Endothelial cell of umbilical vein (primary cell): ENCODE results near the gene PDE11A. TPM values are rescaled to one million over a fixed set of nuclear protein-coding genes. Genes with fewer than 3 reads are reported as not detected.

Source experiments
- BruUV-seq: library from RNA; stranded (reverse); fragments of 400-500 nt; replicated peaks from 2 replicates; lab custom pipeline; 2021; lab: Mats Ljungman, UMichigan
- CTCF ChIA-PET: fragments of 300-600, 350-600 bp; sonication (Branson Sonifier 250); formaldehyde crosslinking; loops from one replicate; lab custom pipeline; 2021; ENCODE audit warnings: antibody characterized with exemption, inconsistent platforms; lab: Charles Lee
- POLR2A ChIA-PET: fragments of 300-600, 350-600 bp; sonication (Branson Sonifier 250); formaldehyde crosslinking; loops from one replicate; lab custom pipeline; 2021; ENCODE audit warnings: antibody characterized with exemption, inconsistent platforms; lab: Charles Lee
- DNase-seq: peaks from one replicate; pipeline ENCODE4 v3.0.0-alpha.2; 2011; ENCODE audit warnings: low read depth, low spot score
- FAIRE-seq: peaks from 2 replicates; lab custom pipeline; 2011; peaks lifted over from hg19 to GRCh38; lab: Jason Lieb, UNC
- H2AFZ ChIP-seq: 2 replicates; pipeline ENCODE4 v1.6.0; 2012; ENCODE audit warnings: low read depth, low read length, control low read depth, inconsistent platforms
- H3K27ac ChIP-seq: 2 replicates; pipeline ENCODE4 v1.5.1; 2011; ENCODE audit warnings: low read depth, mild to moderate bottlenecking, control low read depth, low read length, moderate library complexity; ENCODE audit not compliant: insufficient read depth
- H3K27me3 ChIP-seq, 2 experiments: 2 replicates each; pipeline versions ENCODE4 v1.6.0 to v1.6.1; 2011; ENCODE audit warnings: low read length in 2 of 2, mixed read lengths in 1 of 2; ENCODE audit not compliant: control insufficient read depth in 2 of 2, insufficient read depth in 2 of 2
- H3K36me3 ChIP-seq, 2 experiments: 2 replicates in 1 of 2; 3 replicates in 1 of 2; pipeline ENCODE4 v1.5.1; 2011; ENCODE audit warnings: low read length in 2 of 2, mild to moderate bottlenecking in 1 of 2, moderate library complexity in 1 of 2; ENCODE audit not compliant: control insufficient read depth in 2 of 2, insufficient read depth in 2 of 2; ENCODE audit errors: extremely low read depth in 1 of 2
- H3K4me1 ChIP-seq: 3 replicates; pipeline ENCODE4 v1.5.1; 2011; ENCODE audit warnings: mild to moderate bottlenecking, low read length; ENCODE audit not compliant: control insufficient read depth, insufficient read depth; ENCODE audit errors: extremely low read depth
- H3K4me2 ChIP-seq: 2 replicates; pipeline ENCODE4 v1.6.1; 2011; ENCODE audit warnings: low read length, control low read depth, mixed read lengths; ENCODE audit not compliant: insufficient read depth
- H3K4me3 ChIP-seq, 3 experiments: fragments of 200-600 bp in 1 of 3; sonication (generic), shearing (Covaris generic) in 1 of 3; replicated peaks in 1 of 3; 2 replicates each; pipeline ENCODE4 v1.5.1; 2011 to 2016; ENCODE audit warnings: control low read depth in 3 of 3, low read length in 3 of 3, mild to moderate bottlenecking in 2 of 3, inconsistent platforms in 1 of 3, low read depth in 1 of 3, moderate library complexity in 1 of 3; ENCODE audit not compliant: insufficient read depth in 1 of 3
- H3K79me2 ChIP-seq: 2 replicates; pipeline ENCODE4 v1.6.0; 2012; ENCODE audit warnings: low read length, inconsistent platforms; ENCODE audit not compliant: control insufficient read depth, insufficient read depth
- H3K9ac ChIP-seq: replicated peaks from 2 replicates; pipeline ENCODE3; 2011; ENCODE audit warnings: low read length, control low read depth; ENCODE audit not compliant: insufficient read depth; ENCODE audit errors: extremely low read depth
- H3K9me1 ChIP-seq: replicated peaks from 3 replicates; pipeline ENCODE4 v1.6.0; 2011; ENCODE audit warnings: mild to moderate bottlenecking, low read length; ENCODE audit not compliant: control insufficient read depth, insufficient read depth; ENCODE audit errors: extremely low read depth
- H3K9me3 ChIP-seq: replicated peaks from 2 replicates; pipeline ENCODE4 v1.5.1; 2012; ENCODE audit warnings: low read length, inconsistent platforms; ENCODE audit not compliant: control insufficient read depth, insufficient read depth
- H4K20me1 ChIP-seq: replicated peaks from 2 replicates; pipeline ENCODE3; 2011; ENCODE audit warnings: mild to moderate bottlenecking, low read length; ENCODE audit not compliant: control insufficient read depth, insufficient read depth; ENCODE audit errors: extremely low read depth
- CTCF ChIP-seq, 2 donors: IDR thresholded peaks; 1 replicate in 1 of 2; 2 replicates in 1 of 2; pipeline ENCODE4 v1.5.1; 2011; ENCODE audit warnings: low read length in 2 of 2, mild to moderate bottlenecking in 2 of 2, moderate library complexity in 2 of 2, control low read depth in 1 of 2, inconsistent platforms in 1 of 2, low read depth in 1 of 2; ENCODE audit not compliant: insufficient read depth in 1 of 2; ENCODE audit errors: extremely low read depth in 1 of 2
- EZH2 ChIP-seq: IDR thresholded peaks from 2 replicates; pipeline ENCODE4 v1.6.1; 2012; ENCODE audit warnings: borderline replicate concordance, low read depth, mild to moderate bottlenecking, moderate library complexity, low read length, inconsistent platforms; ENCODE audit not compliant: severe bottlenecking
- FOS ChIP-seq: IDR thresholded peaks from 2 replicates; pipeline ENCODE4 v1.6.1; 2011; ENCODE audit warnings: mild to moderate bottlenecking, low read length, moderate library complexity, borderline replicate concordance; ENCODE audit not compliant: insufficient read depth
- GATA2 ChIP-seq: IDR thresholded peaks from 2 replicates; pipeline ENCODE4 v1.7.0; 2011; ENCODE audit warnings: low read depth, mild to moderate bottlenecking, moderate library complexity, mixed read lengths, low read length; ENCODE audit not compliant: insufficient read length, insufficient read depth
- JUN ChIP-seq: IDR thresholded peaks from 2 replicates; pipeline ENCODE4 v1.6.1; 2011; ENCODE audit warnings: borderline replicate concordance, low read depth; ENCODE audit not compliant: insufficient read length, insufficient read depth
- MAX ChIP-seq: IDR thresholded peaks from 2 replicates; pipeline ENCODE4 v1.6.1; 2011; ENCODE audit not compliant: insufficient read depth, insufficient read length
- MYC ChIP-seq: IDR thresholded peaks from one replicate; pipeline ENCODE4 v1.6.1; 2011; ENCODE audit warnings: mild to moderate bottlenecking, low read depth, low read length
- POLR2A ChIP-seq: IDR thresholded peaks from 2 replicates; pipeline ENCODE4 v1.6.1; 2012; ENCODE audit warnings: low read depth, mild to moderate bottlenecking, control low read depth, low read length
- POLR2AphosphoS5 ChIP-seq: IDR thresholded peaks from 2 replicates; pipeline ENCODE4 v1.6.1; 2012; ENCODE audit warnings: low read depth, mild to moderate bottlenecking, control low read depth, low read length, moderate library complexity; ENCODE audit not compliant: insufficient read depth
- dilution Hi-C: fragments of 300-500 bp; cut with MboI; formaldehyde crosslinking; loops from one replicate; pipeline ENCODE4 v1.15.0; 2019; ENCODE audit warnings: low sequenced_read_pairs; ENCODE audit not compliant: extremely low pct_ligation_motif_present
- intact Hi-C: fragments of 100-400 bp; cut with micrococcal nuclease; formaldehyde crosslinking; loops from one replicate; pipeline ENCODE4 v1.10.0; 2022
- polyA plus RNA-seq, 4 experiments: library from polyadenylated mRNA; depleted of rRNA in 3 of 4; stranded (reverse) in 3 of 4; unstranded in 1 of 4; fragments of >200 nt; gene quantifications; 2 replicates each; pipeline versions ENCODE4 v1.2.1 to v1.2.3, GENCODE V29; 2011 to 2012; ENCODE audit warnings: missing spikeins in 1 of 4
- total RNA-seq: library from RNA; stranded (reverse); gene quantifications from 2 replicates; pipeline ENCODE4 v1.2.3, GENCODE V29; 2021

The PDE11A gene
- total and polyA plus RNA-seq, 2 donors (not counting 3 experiments of a cell fraction or from before 2014, with no cell fraction given): 0.07 to 0.51 TPM

- dilution Hi-C loops (no loop called here), intact Hi-C loops (loop anchor here (5.0 kb wide), 1 partner anchor 170 kb away; a partner anchor contains a TSS)
- TF ChIP-seq FOS (no peak), EZH2 (no peak), MYC (no peak), POLR2AphosphoS5 (no peak), CTCF (IDR thresholded peaks at IDR 0.05; ENCODE audit: extremely low read depth in 1 of 2, insufficient read depth in 1 of 2, low read depth in 1 of 2, low read length in 2 of 2) (no peak), POLR2A (no peak), GATA2 (no peak), MAX (no peak), JUN (no peak)
- Histone ChIP-seq H3K4me2 (no peak overlapping the region), H3K9me1 (no peaks in the 10 kb centered on the region), H3K79me2 (no peaks in the 10 kb centered on the region), H3K4me1 (peaks cover 13% of the 10 kb centered on the region), H4K20me1 (no peaks in the 10 kb centered on the region), H3K9ac (no peak overlapping the region), H3K9me3 (no peaks in the 10 kb centered on the region), H2AFZ (no peak overlapping the region), H3K27me3 (no peaks in the 10 kb centered on the region), H3K27ac (no peak overlapping the region), H3K4me3 (no peak overlapping the region), H3K36me3 (no peaks in the 10 kb centered on the region)
- ChIA-PET POLR2A (no interaction called here), CTCF (interaction anchor here (0.7 to 2.7 kb wide), 5 partner anchors 24 to 557 kb away, joined by 3 to 9 read pairs (median 3); no protein-coding TSS in a partner anchor)
- no peak for FAIRE-seq
- no TSS peak for BruUV-seq
- no peak for DNase-seq
These were observed 350.6 kb downstream of the PDE11A start for GRCh38 chr2:177721818-177722567.
